Measurements from ENCODE around the gene MLST8.

The MLST8 gene

DNA sequence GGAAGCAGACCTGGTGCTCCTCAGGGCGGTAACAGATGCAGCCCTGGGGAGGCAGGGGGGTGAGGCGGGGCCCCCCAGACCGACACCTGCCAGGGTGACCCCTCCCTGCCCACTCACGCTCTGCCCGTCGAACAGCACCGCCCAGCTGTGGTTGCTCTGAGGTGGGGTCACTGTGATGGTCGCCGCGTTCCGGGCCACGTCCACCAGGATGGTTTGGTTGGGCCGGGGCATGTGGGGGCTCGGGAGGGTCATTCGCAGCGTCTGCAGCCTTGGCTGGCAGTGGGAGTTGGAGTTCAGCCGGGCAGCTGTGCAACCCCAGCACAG lies 4.7 kb downstream of the MLST8 start:
- Histone ChIP-seq H3K27ac (no peak overlapping the region), H3K27me3 (no peaks in the 10 kb centered on the region), H3K4me1 (peaks cover 35 to 53% (median 46%) of the 10 kb centered on the region in 10 experiments), H3K4me3 (no peak overlapping the region), H3K9ac (peak overlapping the region in 1 of 11 experiments; percentile 1; a peak in 2 of 22 replicates), H3K9me3 (replicated peaks in 1 of 11) (no peaks in the 10 kb centered on the region), H3K36me3 (peaks cover 42 to 63% (median 51%) of the 10 kb centered on the region in 11 experiments), H4K20me1 (peaks cover 8 to 76% (median 36%) of the 10 kb centered on the region in 11 experiments; a peak in 20 of 22 replicates), H3K4me2 (no peak overlapping the region)
- no peak for TF ChIP-seq Cebpa-rat (IDR thresholded peaks at IDR 0.05)

DNA sequence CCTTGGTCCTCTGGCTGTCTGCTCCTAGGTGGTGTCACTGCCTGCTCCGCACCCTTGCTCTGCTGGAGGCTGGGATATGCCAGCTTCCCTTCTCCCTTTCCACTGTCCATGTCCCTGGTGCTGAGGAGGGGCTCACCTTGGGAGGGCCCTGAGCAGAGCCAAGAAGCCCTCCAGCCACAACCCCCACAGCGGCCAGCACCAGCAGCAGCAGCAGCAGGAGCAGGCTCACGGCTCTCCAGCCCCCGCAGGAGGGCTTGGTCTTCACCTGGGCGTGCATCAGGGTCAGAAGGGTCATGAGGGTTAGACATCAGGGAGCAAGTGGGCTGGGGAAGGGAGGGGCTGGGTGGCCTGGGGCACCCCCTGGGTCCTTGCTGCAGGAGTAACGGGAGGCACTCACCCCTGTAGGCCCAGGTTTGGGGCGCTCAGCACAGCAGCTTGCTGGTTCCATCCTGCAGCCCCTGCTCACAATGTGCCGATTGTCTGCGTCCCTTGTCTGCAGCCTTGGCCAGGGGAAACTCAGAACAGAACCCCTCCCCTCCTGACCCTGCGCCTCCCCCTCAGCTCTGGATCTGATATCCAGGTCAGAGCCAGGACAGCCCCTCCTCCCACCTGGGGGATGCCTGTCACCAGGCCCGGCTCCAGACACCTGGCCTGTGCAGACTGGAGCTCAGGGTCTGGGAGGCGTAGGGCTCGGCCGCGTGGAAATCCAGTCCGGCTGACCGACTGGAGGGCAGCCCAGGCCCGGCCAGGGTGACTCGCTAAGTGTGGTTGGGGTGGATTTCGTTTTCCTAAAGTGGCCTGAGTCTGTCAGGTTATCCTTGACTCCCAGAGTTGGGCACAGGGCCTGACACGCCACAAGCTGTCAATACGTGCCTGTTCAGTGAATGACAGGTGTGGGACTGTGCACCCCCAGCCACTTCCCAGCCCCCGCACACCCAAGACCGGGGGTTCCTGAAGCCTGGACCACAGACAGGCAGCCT lies 5.4 kb downstream of the MLST8 start, which contains the start of gene BRICD5:
TSS of gene BRICD5 (minus strand) at position 478 of the 980 bp plus-strand sequence. CDS start at position 448, 30 bp downstream.
- peak within 1 kb of the TSS in 10 of 11 experiments; percentile 3 to 94 (median 88); a peak in 13 of 22 replicates for H3K9ac ChIP-seq
- H3K27ac ChIP-seq, result no peak within 1 kb of the TSS
- H3K4me1 ChIP-seq, result peaks cover 36 to 55% (median 46%) of the 10 kb centered on the region in 10 experiments
- no peaks in the 10 kb centered on the region for H3K9me3 ChIP-seq (replicated peaks in 1 of 11)
- H3K4me3 ChIP-seq, result no peak within 1 kb of the TSS
- TF ChIP-seq Cebpa-rat (IDR thresholded peaks at IDR 0.05), result no peak
- peak within 1 kb of the TSS in 4 of 11 experiments; percentile 95 to 99 (median 98); a peak in 9 of 22 replicates for H3K4me2 ChIP-seq
- peaks cover 8 to 76% (median 36%) of the 10 kb centered on the region in 11 experiments; a peak in 20 of 22 replicates for H4K20me1 ChIP-seq
- no peaks in the 10 kb centered on the region for H3K27me3 ChIP-seq
- H3K36me3 ChIP-seq, result peaks cover 42 to 63% (median 51%) of the 10 kb centered on the region in 11 experiments

- peak overlapping the region in 1 of 11 experiments; percentile 23; a peak in 1 of 22 replicates for H3K27ac ChIP-seq
- peak overlapping the region in 10 of 11 experiments; percentile 33 to 94 (median 88); a peak in 18 of 22 replicates for H3K9ac ChIP-seq
- H3K36me3 ChIP-seq, result peaks cover 40 to 60% (median 48%) of the 10 kb centered on the region in 11 experiments
Observed at GRCh38 chr16:2211923-2212347, 6.7 kb downstream of the MLST8 start.

DNA sequence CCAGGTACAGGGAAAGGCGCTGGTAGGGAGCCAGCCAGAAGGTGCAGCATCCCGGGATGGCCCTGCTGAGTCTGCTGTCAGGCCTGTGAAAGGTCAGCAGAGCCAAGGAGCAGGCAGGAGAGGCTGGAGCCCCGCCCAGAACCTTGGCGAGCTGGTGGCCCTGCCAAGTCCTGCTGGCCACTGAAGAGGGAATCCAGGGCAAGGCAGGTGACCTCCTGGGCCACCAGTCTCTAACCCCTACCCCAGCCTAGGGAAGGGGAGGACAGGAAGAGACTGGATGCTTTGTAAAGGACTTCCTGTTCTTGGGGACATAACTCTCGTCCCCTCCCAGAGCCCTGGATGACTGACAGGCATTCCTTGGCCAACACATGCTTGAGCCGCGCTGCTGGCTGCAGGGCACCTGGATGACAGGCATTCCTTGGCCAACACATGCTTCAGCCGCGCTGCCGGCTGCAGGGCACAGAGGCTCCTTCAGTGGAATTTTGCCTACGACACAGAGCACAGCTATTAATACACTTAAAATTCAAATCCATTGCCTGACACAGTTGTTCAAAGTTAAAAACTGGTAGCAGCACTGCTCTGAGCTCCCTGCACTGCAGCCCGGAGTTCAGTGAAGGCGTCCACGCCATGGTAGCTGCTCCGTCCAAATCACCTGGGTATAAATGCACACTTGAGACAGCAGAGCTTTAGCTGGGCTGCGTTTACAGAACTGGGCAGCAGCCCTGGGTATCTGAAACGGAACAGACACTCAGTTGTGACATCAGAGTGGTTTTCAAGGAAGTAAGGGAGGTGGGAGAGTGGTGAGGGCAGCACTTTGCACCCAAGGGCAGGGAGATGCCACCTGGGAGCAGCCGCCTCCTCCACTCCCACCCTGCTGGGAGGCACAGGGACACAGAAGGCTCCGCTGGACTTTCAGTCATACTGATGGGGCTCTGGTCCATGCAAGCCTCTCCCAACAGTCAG lies 7.4 kb downstream of the MLST8 start:
- no peak for TF ChIP-seq Cebpa-rat (IDR thresholded peaks at IDR 0.05)
- no peaks in the 10 kb centered on the region for H3K27me3 ChIP-seq
- peak overlapping the region; percentile 95 to 100 (median 99) for H3K4me2 ChIP-seq
- H4K20me1 ChIP-seq, result peaks cover 8 to 65% (median 36%) of the 10 kb centered on the region in 11 experiments; a peak in 20 of 22 replicates
- peaks cover 23 to 41% (median 33%) of the 10 kb centered on the region in 10 experiments for H3K4me1 ChIP-seq
- H3K9me3 ChIP-seq (replicated peaks in 1 of 11), result no peaks in the 10 kb centered on the region
- H3K36me3 ChIP-seq, result peaks cover 33 to 53% (median 41%) of the 10 kb centered on the region in 11 experiments
- H3K9ac ChIP-seq, result peak overlapping the region; percentile 83 to 94 (median 89)
- H3K4me3 ChIP-seq, result peak overlapping the region; percentile 83 to 98 (median 94)
- H3K27ac ChIP-seq, result peak overlapping the region in 5 of 11 experiments; percentile 4 to 84 (median 35); a peak in 6 of 22 replicates

More at GRCh38 chr16:2211923-2212347, 6.7 kb downstream of the MLST8 start:
- Histone ChIP-seq H3K4me2 (peak overlapping the region; percentile 95 to 100 (median 99)), H3K9me3 (replicated peaks in 1 of 11) (no peaks in the 10 kb centered on the region), H3K27me3 (no peaks in the 10 kb centered on the region), H3K4me3 (peak overlapping the region in 6 of 10 experiments; percentile 10 to 98 (median 90); a peak in 7 of 20 replicates), H4K20me1 (peaks cover 8 to 72% (median 36%) of the 10 kb centered on the region in 11 experiments; a peak in 20 of 22 replicates), H3K4me1 (peaks cover 30 to 48% (median 40%) of the 10 kb centered on the region in 10 experiments)
- TF ChIP-seq Cebpa-rat (IDR thresholded peaks at IDR 0.05), result no peak

DNA sequence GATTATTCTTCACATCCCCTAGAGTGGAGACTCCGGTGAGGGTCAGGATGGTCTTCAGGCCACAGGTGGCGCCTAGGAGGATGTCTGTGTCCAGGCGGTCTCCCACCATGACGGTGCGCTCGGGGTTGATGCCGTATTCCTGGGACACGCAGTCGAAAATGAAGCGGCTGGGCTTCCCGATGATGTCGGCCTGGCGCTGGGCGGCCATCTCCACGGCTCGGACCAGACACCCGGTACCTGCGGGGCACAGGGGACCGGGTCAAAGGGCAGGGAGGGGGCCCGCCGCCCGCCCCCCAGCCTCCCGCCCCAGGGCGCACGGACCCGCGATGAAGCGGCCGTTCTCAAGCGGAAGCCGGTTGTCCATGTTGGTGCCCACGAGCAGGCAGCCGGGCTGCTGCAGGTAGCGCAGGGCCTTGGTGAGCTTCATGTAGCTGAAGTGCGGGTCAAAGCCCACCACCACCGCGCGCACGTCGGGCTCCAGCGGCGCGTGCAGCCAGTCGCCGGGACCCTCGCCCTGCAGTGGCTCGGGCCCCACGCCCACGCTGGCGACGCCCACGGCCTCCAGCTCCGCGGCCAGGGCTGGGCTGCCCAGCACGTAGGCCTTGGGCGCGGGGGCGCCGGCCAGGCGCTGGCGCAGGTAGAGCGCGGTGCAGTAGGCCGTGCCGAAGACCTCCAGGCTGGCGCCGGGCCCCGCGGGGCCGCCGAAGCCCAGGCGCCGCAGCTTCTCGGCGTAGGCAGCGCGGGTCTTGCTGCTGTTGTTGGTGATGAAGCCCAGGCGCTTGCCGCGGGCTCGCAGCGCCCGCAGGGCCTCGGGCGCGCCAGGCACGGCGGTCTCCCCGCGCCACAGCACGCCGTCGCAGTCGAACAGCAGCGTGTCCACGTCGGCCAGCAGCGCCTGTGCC lies 8.8 kb downstream of the MLST8 start:
- peak overlapping the region; percentile 67 to 91 (median 78) for H3K27ac ChIP-seq
- no peaks in the 10 kb centered on the region for H3K27me3 ChIP-seq

DNA sequence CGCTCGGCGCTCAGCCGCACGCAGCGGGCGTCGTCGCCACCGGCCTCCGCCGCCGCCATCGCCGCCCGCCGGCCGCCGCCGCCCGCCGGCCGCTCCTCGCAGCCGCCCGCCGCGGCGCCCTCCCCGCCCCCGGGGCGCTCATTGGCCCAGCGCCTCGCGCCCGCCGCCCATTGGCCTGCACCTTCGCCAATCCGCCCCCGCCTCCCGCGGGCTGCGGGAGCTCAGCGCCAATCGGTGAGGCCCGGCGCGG lies 9.4 kb downstream of the MLST8 start, which contains the start of gene PGP:
TSS of gene PGP (minus strand) at position 122 of the 250 bp plus-strand sequence. CDS start at position 59, 63 bp downstream.
- Histone ChIP-seq H3K4me3 (peak within 1 kb of the TSS; percentile 83 to 98 (median 94)), H3K4me2 (peak within 1 kb of the TSS; percentile 95 to 100 (median 99)), H3K4me1 (peaks cover 23 to 37% (median 29%) of the 10 kb centered on the region in 10 experiments), H3K9ac (peak within 1 kb of the TSS; percentile 83 to 94 (median 89)), H3K27me3 (no peaks in the 10 kb centered on the region), H4K20me1 (peaks cover 8 to 46% (median 36%) of the 10 kb centered on the region in 11 experiments; a peak in 20 of 22 replicates), H3K36me3 (peaks cover 13 to 33% (median 21%) of the 10 kb centered on the region in 11 experiments; a peak in 21 of 22 replicates), H3K9me3 (replicated peaks in 1 of 11) (no peaks in the 10 kb centered on the region), H3K27ac (peak within 1 kb of the TSS; percentile 72 to 92 (median 89))
- TF ChIP-seq Cebpa-rat (IDR thresholded peaks at IDR 0.05), result no peak

More for the DNA sequence above, 8.8 kb downstream of the MLST8 start:
- Histone ChIP-seq H3K4me3 (peak overlapping the region; percentile 83 to 98 (median 94)), H3K9ac (peak overlapping the region; percentile 83 to 94 (median 89)), H3K9me3 (replicated peaks in 1 of 11) (no peaks in the 10 kb centered on the region), H3K4me2 (peak overlapping the region; percentile 95 to 100 (median 99)), H3K36me3 (peaks cover 19 to 38% (median 27%) of the 10 kb centered on the region in 11 experiments), H3K4me1 (peaks cover 23 to 37% (median 29%) of the 10 kb centered on the region in 10 experiments), H4K20me1 (peaks cover 8 to 52% (median 36%) of the 10 kb centered on the region in 11 experiments; a peak in 20 of 22 replicates)
- no peak for TF ChIP-seq Cebpa-rat (IDR thresholded peaks at IDR 0.05)

GRCh38 chr16:2216330-2216729 lies 11.1 kb downstream of the MLST8 start:
- Histone ChIP-seq H3K4me1 (peaks cover 23 to 32% (median 28%) of the 10 kb centered on the region in 10 experiments), H3K4me2 (peak overlapping the region in 10 of 11 experiments; percentile 68 to 98 (median 85); a peak in 13 of 22 replicates), H3K27me3 (no peaks in the 10 kb centered on the region), H3K9me3 (replicated peaks in 1 of 11) (no peaks in the 10 kb centered on the region), H3K36me3 (peaks cover 6 to 16% (median 13%) of the 10 kb centered on the region in 11 experiments; a peak in 15 of 22 replicates), H4K20me1 (peaks cover 8 to 30% (median 24%) of the 10 kb centered on the region in 11 experiments; a peak in 20 of 22 replicates), H3K27ac (peak overlapping the region in 4 of 11 experiments; percentile 86 to 91 (median 90); a peak in 4 of 22 replicates), H3K4me3 (peak overlapping the region in 1 of 10 experiments; percentile 91; a peak in 1 of 20 replicates), H3K9ac (no peak overlapping the region; a peak in 1 of 22 replicates)
- TF ChIP-seq Cebpa-rat (IDR thresholded peaks at IDR 0.05), result no peak
